Measurements from ENCODE around the gene BRMS1.
A peak's percentile ranks its signal among the peaks of the same experiment; 100 is the strongest.
"Not testable (repeated sequence)": the region's sequence is repeated elsewhere in the genome, so short reads cannot be mapped to it uniquely, and the experiment has no call there.

BRMS1 gene

GRCh38 chr11:66344550-66345315 is at the start of gene BRMS1:
Gene BRMS1, minus strand, starts transcription at chr11:66345104. Its CDS starts 2,870 bp downstream, at chr11:66342234.
- DNase-seq: peak; percentile 97 to 98

GRCh38 chr11:66393954-66394353 is 49.0 kb upstream of the BRMS1 start:
- no peak for DNase-seq

- DNase-seq: no peak
Observed at GRCh38 chr11:66391322-66391721, 46.4 kb upstream of the BRMS1 start.

- DNase-seq: peak; percentile 77 to 81
Observed at GRCh38 chr11:66388780-66389386, 44.0 kb upstream of the BRMS1 start.

GRCh38 chr11:66386171-66387069 is 41.5 kb upstream of the BRMS1 start:
- DNase-seq: peak; percentile 89 to 92

GRCh38 chr11:66384316-66384715 is 39.4 kb upstream of the BRMS1 start:
- DNase-seq: not testable (repeated sequence)

- not testable (repeated sequence) for DNase-seq
Observed at GRCh38 chr11:66380264-66380663, 35.4 kb upstream of the BRMS1 start.

GRCh38 chr11:66373690-66374287 is 28.9 kb upstream of the BRMS1 start:
- DNase-seq: not testable (repeated sequence)

- DNase-seq: no peak
Observed at GRCh38 chr11:66373265-66373664, 28.4 kb upstream of the BRMS1 start.

GRCh38 chr11:66371627-66372415 is 26.9 kb upstream of the BRMS1 start, which contains the start of gene SLC29A2:
Gene SLC29A2, minus strand, starts transcription at chr11:66371760. Its CDS starts 169 bp downstream, at chr11:66371591.
- peak; percentile 79 to 84 for DNase-seq

- DNase-seq: no peak
Observed at GRCh38 chr11:66369073-66369894, 24.4 kb upstream of the BRMS1 start.

- no peak for DNase-seq
Observed at GRCh38 chr11:66368484-66368883, 23.6 kb upstream of the BRMS1 start.

- no peak for DNase-seq
Observed at GRCh38 chr11:66367561-66368312, 22.8 kb upstream of the BRMS1 start.

GRCh38 chr11:66366844-66367477 is 22.1 kb upstream of the BRMS1 start:
- DNase-seq: no peak

GRCh38 chr11:66365711-66366619 is 21.1 kb upstream of the BRMS1 start:
- DNase-seq: no peak

- DNase-seq: no peak
Observed at GRCh38 chr11:66365166-66365565, 20.3 kb upstream of the BRMS1 start.

- peak; percentile 89 for DNase-seq
Observed at GRCh38 chr11:66363805-66364535, 19.1 kb upstream of the BRMS1 start.

- no peak for DNase-seq
Observed at GRCh38 chr11:66363187-66363601, 18.3 kb upstream of the BRMS1 start.
